CD4-positive, alpha-beta T cell treated with Interleukin-10 for 1 hour (primary cell): ENCODE data around the gene CCDC122.

ENCODE experiments used
- DNase-seq: peaks from one replicate; pipeline ENCODE4 v3.0.0-alpha.2; 2020

Gene CCDC122

GRCh38 chr13:43799191-43799590 lies 80.3 kb downstream of the CCDC122 start:
- DNase-seq = no peak

DNA sequence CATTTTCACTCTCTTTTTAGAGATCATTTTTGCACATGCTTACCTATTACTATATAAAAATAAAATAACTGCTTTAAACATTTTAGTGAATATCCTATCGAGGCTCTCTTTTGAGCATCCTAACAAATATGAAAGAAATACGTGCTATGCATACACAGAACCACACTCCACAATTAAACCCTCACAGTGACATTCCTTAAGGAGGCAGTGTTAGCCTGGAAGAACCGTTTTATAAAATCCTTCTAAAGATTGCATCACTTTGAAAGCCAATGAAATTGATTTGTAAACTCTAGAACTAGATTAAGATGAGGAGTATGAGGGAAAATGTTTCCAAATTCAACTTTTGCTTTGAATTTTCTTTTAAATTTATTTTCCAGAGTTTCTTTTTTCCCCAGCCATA lies 81.7 kb downstream of the CCDC122 start:
- DNase-seq = no peak

DNA sequence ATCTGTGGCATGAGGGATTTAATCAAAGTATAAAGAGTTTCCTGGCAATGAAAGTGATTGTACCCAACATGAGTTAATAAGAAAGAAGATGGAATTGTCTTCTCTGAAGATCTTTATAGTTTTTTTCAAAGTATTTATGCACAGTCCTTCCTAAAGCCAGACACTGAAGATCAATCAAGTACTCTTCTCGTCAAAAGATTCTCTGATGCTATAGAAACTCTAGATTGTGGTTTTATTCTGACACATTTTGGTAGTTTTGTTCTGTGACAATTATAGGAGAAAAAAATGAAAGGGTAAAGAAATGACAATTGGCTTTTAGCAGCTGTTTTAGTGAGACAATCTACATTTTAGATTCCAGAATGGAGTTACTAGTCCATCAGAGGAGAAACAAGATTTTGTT lies 82.4 kb downstream of the CCDC122 start:
- DNase-seq = no peak

GRCh38 chr13:43794416-43794815 lies 85.1 kb downstream of the CCDC122 start:
- DNase-seq = no peak

DNA sequence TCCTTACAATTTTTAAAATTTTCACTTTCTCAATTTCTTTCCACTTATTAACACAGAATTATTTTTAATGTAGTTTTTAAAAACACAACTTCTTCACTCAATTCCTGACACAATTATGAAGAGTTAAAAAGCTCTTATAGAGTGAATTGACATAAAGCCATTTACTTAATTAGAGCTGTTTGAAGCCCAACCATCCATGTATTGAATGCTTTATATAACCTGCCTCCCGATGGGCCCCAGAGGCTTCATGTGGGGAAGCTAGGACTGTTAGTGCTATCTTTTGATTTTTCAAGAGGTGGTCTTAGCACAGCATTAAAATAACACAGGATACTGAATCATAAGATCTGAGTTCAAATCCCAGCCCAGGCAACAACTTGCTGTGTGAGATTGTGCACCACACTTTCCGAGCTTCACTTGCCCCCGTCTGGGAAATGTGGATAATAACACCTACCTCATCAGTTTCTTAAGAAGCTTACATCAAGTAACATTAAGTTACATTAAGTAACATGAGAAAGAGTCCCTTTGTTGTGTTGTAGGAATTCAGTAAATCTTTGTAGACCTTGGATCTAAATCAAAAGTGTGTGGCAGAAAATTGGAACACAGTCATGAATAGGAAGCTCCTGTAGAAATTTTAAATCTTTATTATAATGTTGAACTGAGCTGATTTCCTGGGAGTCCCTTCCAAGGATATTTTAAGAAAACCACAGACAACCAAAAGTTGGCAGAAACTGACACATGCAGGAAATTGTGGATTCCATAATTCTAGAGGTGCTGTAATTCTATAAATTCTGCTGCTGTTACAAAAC lies 87.3 kb downstream of the CCDC122 start:
- no peak for DNase-seq

DNA sequence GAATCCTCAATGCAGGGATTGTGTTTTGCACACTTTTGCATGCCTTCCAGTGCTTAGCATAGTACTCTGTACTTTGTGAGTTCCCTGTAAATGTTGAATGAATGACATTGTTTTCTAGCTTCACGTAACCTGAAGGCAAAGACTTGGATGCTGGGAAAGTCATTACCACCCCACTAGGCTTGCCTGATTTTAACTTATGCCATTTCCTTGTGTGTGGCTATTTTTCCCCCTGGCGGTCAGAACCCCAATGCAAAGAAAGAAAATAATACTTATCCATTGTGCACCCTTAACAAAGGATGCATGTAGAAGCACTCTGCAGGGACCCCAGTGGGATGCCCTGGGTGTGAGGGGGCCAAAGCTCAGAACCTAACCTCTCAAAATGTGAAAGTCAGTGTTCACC lies 91.5 kb downstream of the CCDC122 start:
- DNase-seq = no peak

DNA sequence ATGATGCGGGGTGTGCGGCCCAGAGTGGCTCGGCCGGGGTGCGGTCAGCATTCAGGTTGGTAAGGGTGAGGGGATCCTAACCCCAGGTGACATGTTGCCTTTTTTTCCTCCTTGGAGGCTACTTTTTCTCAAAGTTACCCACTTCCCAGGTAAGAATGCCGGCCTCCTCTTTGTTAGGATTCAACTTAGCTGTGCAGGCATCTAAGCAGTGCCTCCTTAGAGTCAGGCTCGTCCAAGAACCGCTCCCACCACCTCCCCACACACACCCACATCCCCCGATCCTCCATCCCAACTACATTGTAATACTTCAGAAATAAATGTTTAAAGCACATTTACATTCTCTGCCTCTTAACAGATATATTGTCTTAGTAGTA lies 92.0 kb downstream of the CCDC122 start:
- DNase-seq = no peak

GRCh38 chr13:43786766-43787517 lies 92.6 kb downstream of the CCDC122 start, which contains the start of gene ENOX1:
Gene ENOX1 (minus strand): TSS chr13:43786972.
- DNase-seq = peak; percentile 3

DNA sequence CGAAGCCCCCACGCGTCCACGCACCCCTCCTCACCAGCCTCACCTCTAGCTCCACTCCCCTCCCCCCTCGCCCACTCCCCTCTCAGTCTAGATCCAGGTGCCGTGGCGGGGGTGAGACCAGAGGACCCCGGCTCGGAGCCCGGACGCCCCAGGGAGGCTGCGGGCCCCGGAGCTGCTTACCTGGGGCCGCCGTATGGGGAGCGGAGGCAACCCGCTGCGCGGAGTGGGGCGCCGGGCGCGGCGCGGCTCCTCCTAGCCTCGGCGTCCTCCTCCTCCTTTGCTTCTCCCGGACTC lies 93.1 kb downstream of the CCDC122 start:
- DNase-seq = no peak
